NCI-H345 treated with DMSO at 0.1 percent for 48 hours (cell line): Measurements from ENCODE around the gene FAM120AOS.
A peak's percentile ranks its signal among the peaks of the same experiment; 100 is the strongest.

Experiments used
- DNase-seq: peaks from one replicate; lab custom pipeline; 2025; ENCODE audit not compliant: unreplicated experiment; lab: John Stamatoyannopoulos, UW

FAM120AOS gene

DNA sequence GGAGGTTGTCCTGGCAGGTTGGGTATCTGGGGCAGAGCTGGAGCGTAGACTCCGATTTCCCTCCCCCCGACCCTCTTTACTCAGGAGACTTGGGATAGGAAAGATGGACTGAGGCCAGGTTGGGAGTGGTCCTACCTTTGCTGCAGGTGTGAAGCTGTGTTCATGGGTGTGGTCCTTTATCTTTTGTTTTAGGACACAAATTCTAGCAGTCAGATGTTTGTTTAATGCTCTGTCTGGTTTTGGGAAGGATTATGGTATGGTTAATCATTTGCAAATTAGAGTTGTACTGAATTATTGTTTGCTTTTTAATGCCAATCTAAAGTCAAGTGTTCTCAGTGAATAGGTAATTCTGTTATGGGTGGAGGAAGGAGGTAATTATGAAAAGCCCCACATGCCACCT, 14.1 kb upstream of the FAM120AOS start:
- no peak for DNase-seq

DNA sequence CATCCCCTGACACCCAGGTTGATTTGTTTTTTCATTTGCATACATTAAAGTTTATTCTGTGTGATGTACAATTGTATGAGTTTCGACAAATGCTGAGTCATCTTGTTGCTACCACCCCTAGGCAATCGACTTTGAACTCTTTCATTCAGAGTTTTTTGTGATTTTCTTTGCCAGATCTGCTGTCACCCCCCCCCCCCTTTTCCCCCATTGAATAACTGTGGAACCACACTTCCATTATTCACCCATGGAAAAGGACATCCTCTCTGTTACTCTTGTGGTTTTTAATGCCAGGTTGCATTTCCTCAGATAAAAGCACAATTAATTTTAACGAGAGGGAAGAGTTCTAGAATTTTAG, 13.7 kb upstream of the FAM120AOS start:
- DNase-seq: no peak

DNA sequence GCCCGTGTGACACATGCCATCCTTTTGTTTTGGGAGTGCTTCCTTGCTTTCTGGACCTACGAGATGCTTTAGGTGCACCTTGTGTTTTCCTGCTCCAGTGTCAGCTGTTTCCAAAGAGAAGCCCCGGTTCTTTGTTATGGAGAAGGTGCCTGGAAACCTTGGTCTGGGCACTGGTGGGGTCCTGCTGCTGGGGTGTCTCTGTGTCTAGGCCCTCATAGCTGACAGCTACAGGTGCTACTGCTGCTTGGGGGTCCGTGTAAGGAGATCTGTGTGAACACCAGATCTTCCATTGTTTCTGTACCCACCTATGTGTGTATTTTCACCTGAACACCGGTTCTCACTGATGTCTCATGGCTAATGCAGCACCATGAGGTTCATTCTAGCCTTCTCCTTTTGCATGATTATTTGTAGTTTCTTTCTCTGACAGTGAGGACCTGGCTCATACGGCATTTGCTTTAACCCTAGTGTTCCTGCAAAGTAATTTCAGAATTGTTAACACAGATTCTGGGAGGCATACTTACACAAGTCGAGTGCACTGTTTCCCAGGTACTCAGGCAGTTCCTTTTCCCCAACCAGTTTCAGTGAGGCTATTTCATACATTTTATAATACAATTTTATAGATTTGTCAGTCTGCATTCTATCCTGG, 13.2 kb upstream of the FAM120AOS start:
- no peak for DNase-seq

DNA sequence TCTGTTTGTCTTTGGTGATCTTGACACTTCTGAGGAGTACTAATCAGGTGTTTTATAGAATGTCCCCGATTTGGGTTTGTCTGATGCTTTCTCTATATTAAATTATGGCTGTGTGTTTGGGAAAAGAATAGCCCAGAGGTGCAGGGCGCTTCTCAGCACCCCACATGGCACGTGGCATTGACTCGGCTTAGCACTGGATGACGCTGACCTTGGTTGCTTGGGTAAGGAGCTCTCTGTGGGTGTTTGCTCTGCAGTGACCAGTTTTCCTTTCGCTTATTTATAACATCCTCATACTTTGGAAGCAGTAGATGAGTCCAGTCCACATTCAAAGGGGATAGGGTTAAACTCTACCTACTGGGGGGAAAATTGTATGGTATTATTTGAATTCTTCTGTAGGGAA, 12.5 kb upstream of the FAM120AOS start:
- DNase-seq: no peak

DNA sequence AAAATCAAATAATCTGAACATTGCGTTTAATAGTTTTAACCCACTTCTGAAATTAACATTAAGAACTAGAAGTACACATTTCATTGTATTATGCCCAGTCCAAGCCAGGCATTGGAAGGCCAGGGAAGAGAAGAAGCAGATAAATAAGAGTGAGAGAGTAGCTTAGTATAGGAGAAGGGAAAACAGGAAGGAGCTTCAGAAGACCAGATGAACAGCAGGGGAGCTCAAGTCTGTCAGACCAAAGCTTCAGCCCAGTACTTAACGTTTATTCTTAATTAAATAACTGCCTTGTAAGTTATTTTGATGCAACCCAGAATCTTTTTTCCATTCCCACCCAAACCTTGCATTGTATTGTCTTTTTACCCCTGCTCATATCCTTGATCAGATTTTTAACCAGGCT, 11.5 kb upstream of the FAM120AOS start:
- DNase-seq: no peak

DNA sequence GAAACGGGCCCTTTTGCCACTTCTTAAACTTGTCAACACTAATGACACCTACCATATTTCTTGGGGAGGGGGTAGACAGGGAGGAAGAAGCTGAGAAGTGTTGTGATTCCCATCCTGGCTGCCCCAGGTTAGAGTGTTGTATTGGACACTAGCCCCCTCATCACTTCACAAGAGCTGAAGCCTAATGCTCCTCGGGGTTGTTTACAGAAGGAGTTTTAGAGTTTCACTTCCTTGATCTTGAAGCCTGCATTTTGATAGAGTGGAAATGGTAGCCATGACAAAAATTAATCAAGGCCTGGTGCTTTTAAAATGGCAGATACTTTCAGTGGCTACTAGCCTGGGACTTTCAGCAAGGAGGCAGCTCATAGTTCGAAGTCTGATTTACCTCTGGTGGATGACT, 11.0 kb upstream of the FAM120AOS start:
- DNase-seq: no peak

DNA sequence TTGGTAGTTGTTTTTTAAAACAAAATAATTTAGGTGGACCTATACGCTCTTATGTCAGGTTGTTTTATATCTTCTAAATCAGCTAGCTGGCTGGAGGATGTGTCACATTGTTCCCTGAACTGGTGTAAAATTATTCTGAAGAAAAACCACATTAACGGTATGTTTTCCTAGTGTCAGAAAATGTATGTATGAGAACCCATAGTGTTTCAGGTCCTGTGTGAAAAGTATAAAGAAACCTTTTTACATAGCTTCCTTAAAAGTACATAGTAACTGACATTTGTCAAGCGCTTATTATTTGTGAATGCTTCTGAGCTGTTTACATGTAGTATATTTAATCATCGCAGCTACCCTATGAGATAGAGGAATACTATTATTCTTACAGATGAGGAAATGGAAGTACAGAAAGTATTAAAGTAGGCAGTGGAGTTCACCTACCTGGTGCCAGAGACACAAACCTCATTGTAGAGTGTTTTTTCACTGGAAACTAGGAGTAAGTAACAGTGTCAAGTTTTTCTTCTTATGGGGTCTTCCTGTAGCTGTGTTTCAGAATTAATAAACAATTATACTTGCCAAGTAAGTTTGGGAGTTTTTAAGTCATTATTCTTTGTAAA, 10.4 kb upstream of the FAM120AOS start:
- DNase-seq: no peak

DNA sequence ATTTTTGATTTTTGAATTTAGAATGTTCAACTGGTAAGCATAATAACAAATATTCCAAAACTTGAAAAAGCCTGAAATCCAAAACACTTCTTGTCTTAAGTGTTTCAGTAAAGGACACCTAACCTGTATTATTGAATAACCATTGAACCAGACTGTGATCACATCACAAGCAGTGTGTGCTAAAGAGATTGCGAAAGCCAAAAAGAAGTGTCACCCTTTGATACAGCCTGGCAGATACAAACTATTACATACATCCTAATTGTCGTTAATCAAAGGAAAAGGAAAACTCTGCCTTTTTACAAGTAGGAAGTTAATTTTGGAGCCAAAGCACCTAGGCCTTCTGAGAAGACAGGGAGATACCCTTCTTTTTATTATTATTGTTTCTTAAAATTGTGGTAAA, 8.4 kb upstream of the FAM120AOS start:
- no peak for DNase-seq

DNA sequence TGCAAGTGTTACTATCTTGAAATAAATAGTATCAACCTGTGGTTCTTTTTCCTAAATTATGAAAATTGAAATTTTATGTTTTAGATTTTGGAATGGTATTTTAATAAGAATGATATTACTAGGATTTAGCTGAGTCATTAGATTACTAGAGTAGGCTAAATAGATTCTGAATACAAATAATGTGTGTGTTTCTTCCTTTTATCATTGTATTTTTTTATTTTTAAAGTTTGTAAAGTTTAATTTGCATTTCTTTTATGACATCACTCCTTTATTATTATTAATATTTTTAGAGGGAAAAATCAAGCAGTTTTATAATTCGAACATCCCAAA, 8.0 kb upstream of the FAM120AOS start:
- DNase-seq: no peak

DNA sequence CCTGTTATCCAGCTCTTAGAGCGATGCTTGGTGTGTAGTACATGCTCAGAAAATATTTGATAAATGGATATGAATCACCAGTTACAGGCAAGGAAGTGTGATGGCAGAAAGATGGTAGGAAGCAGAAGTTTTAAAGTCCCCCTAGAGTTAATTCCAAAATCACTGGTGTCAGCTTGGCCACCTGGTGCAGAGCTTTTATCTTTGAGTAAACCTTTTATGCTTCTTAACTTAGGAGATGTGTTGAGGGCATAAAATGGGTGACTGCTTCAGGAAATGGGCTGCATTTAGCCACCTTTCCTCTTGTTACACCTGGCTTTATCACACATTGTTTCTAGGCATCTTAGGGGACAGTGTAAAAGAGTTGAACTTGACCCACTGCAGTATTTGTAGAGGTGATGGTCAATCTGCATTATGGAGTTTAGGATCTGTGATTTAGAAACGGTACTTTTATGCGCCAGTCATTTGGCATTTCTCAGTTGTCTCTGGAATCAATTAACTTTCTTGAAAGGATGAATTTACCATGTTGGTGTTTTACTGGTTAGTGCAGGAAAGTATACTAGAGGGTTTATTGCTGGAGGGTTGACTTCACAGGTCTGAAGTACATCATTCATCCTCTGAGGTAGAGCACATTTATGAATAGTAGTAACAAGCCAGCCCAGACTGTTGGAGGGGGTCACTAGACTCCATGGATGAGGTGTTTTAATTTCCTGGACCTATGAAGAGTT, 7.5 kb upstream of the FAM120AOS start:
- no peak for DNase-seq

DNA sequence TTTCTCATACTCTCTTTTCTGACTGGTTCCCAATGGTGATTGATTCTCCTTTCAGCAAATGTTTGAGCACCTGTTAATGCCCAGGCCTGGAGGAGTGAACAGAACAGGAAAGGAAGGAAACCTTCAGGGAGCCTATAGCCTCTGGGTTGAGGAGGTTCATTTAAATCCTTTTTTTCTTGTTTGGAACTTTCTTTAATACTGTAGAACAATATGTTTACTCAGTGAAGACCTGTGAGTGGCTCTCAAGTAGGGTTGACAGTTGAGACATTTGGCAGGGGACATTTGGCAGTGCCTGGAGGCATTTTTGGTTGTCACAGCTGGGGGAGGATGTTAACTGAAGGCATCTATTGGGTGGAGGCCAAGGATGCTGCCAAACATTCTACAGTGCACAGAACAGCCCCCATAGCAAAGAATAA, 6.1 kb upstream of the FAM120AOS start:
- no peak for DNase-seq

DNA sequence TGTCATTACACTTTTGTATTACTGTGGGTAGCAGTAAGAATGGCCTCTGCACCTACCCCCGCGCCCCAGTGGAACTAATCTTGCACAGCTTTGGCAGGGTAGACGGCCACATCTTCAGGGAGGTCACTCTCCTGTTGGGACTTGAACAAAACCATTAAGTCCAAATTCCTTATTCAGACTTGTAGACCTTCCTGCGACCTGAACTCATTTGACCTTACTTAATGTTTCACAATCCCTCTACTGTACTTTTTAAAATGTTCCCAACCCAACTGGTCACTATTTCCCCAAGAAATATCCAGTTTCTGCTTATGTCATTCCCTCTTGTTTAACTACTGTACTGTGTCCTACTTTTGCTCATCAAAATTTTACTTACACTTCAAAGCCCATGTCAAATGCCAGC, 5.3 kb upstream of the FAM120AOS start:
- DNase-seq: no peak

DNA sequence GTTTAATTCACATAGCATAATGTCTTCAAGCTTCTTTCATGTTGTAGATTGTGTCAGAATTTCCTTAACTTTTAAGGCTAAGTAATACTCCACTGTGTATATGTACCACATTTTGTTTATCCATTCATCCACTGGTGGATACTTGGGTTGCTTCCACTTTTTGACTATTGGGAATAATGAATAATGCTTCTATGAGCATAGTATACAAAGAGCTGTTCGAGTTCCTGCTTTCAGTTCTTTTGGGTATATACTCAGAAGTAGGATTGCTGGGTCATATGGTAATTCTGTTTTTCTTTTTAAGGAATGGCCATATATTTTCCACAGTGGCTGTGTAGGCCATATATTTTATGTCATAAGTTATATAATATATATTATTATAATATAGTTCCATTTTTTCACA, 3.6 kb upstream of the FAM120AOS start:
- DNase-seq: no peak

DNA sequence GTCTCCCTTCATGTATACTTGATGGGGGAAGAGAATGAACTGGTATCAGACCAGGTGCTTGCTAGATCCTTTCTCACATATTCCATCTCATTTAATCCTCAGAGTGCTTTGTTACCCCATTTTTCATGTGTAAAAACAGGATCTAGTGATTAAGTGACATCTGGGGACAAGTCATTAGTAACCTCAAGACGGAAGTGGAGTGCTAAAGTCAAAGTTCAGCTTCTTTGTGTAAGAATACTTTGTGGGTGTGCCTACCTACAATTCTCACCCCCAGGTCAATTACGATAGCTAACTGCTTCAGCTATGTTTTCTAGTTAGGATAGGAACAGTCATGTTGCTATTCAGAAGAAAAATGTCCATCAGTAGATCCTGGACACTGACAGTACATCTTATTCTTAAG, 3.1 kb upstream of the FAM120AOS start:
- no peak for DNase-seq

DNA sequence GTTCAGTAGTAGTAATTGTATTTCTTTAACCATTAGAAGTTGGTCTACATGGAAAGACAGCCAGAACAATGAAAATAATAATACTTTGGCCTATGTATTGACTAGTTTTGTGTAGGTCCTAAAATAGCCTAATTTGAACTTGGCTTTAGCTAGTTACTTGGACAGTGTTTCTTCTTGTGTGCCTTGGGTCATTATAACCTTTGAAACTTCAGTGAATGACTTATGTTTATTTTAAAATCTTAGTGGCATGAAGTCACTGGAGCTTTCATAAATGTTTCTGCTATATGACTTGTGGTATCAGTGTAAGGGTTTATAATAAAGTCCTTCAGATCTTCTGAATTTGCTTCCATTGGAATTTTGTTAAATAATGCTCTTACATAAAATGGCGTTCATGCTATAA, 2.6 kb upstream of the FAM120AOS start:
- no peak for DNase-seq

DNA sequence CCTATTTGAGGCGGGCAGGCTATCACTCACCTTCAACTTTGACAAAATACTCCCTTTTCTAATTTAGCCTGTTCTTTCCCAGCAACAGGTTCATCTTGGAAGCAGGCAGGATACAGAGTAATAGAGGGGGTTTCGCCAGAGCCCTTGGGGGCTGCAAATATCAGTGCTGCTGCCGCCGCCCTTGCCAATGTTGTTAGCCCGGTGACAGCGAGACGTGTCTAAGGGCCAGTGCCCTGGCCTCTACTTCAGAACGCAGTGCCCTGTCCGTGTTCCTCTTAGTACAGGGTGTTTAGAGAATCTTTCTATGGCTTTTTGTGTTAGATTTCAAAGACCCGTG, 703 bp downstream of the FAM120AOS start:
- no peak for DNase-seq

DNA sequence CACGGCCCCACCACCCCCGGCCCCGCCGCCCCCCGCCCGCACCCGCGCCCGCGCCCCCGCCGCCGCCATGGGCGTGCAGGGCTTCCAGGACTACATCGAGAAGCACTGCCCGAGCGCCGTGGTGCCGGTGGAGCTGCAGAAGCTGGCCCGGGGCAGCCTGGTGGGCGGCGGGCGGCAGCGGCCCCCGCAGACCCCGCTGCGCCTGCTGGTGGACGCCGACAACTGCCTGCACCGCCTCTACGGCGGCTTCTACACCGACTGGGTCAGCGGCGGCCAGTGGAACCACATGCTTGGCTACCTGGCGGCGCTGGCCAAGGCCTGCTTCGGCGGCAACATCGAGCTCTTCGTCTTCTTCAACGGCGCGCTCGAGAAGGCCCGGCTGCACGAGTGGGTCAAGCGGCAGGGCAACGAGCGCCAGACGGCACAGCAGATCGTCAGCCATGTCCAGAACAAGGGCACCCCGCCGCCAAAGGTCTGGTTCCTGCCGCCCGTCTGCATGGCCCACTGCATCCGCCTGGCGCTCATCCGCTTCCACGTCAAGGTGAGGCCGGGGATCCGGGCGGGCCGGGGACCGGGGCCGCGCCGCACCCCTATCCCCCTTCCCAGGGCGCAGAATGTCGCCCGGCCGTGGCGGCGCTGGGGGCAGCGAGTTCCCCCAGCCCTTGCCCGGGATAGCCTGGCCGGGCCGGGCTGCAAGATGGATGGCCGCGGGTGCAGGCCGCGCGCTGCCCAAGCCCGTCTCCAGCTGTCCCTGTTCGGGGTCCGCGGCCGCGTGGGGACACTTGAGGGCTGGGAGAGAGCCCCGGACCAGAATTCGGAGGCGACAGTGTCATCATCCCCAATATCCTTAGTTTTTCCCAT, 1.3 kb downstream of the FAM120AOS start:
- no peak for DNase-seq

DNA sequence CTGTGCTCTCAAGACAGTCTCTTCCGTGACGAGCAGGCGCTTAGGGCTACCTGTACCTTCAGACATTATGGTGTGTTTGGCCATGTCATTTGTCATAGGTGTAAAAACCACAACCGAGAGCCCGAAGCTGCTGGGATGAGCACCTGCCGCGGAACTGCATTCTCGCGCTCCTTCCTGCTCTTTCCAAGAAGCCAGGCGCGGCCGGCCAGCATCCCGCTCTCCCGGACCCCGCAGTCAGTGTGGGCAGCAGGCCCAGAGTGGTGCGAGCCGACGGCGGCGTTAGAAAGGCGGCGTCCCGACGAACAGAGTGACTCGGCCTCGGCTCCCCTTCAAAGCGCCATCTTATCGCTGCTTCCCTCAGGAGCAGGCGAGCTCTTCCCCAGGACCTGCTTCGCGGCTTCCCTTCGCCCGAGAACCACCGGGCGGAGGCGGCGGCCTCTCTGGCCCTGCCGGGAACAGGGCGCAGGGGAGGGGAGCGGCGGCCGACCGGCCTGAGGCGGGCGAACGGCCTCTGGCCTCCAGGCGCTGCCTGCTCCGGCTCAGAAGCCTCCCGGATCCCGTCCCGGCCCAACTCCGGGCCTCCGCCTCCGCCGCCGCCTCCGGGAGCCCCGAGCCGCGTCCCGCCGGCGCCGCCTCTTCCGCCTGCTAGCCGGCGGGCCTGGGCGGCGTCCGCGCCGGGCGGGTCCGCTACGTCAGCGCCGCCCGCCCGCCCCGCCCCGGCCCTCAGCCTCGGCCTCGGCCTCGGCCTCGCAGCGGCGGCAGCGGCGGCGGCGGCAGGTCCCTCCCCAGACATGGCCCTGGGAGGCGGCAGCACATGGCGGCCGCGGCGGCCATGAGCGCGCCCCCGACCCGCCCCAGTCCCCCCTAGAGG, 2.2 kb downstream of the FAM120AOS start, which contains the start of gene FAM120A:
FAM120A (plus strand) TSS at position 741 of the 871 bp plus-strand sequence. CDS start 231 bp downstream, outside the sequence.
- DNase-seq: peak; percentile 19

DNA sequence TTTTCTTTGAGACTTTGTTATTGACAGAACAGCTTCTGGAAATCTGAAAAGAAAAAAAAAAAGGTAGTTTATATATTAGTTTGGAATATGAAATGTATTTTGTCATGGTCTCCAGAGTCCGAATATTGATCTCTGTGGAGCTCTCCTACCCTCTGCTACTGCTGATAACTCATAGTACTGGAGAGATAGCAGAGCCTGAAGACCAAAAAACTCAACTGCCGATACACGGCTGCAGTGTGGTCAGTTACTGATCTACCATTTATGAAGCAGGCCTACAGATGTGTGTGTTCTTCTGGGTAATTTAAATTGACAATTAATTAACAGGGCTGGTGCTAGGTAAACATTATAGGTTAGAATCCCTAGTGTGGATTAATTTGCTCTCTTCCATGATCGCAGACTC, 5.7 kb downstream of the FAM120AOS start:
- no peak for DNase-seq

DNA sequence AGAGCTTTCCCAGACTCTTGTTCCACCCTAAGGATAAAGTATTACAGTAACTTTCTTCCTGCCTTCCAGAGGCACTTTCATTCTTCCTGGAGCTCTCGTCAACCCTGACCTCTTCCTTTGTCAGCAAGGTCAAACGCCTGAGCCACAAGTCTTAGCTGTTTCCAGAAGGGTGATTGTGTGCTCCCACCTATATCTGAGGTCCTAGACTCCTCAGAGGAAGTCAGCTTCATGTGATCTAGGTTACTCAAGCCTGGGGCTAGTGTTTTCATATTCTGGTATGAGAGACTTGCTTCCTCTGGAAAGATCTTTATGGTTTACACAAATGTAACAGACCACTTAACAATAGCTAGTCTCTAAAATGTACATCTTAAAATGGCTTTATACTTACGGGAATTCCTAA, 7.3 kb downstream of the FAM120AOS start:
- no peak for DNase-seq
